A673 (cell line): ENCODE results near the gene DUS1L.

Experiments used
- EZH2 ChIP-seq: fragments of 200-600 bp; sonication (generic); IDR thresholded peaks from 2 replicates; pipeline ENCODE4 v1.6.1; 2017; ENCODE audit warnings: borderline replicate concordance, low read depth, mild to moderate bottlenecking, mixed read lengths, antibody characterized with exemption, low read length; ENCODE audit not compliant: poor library complexity, severe bottlenecking
- TF ChIP-seq, protein P1 (sequence below): fragments of 300-800, 200-600 bp; sonication (generic); conservative IDR thresholded peaks from 2 replicates; pipeline ENCODE4 v1.5.1; 2017; ENCODE audit warnings: low read depth, mild to moderate bottlenecking, antibody characterized with exemption, low read length, moderate library complexity, mixed read lengths

GRCh38 chr17:82025401-82026107 lies 40.0 kb downstream of the DUS1L start:
- TF ChIP-seq EZH2, result no peak
- TF ChIP-seq, protein P1, sequence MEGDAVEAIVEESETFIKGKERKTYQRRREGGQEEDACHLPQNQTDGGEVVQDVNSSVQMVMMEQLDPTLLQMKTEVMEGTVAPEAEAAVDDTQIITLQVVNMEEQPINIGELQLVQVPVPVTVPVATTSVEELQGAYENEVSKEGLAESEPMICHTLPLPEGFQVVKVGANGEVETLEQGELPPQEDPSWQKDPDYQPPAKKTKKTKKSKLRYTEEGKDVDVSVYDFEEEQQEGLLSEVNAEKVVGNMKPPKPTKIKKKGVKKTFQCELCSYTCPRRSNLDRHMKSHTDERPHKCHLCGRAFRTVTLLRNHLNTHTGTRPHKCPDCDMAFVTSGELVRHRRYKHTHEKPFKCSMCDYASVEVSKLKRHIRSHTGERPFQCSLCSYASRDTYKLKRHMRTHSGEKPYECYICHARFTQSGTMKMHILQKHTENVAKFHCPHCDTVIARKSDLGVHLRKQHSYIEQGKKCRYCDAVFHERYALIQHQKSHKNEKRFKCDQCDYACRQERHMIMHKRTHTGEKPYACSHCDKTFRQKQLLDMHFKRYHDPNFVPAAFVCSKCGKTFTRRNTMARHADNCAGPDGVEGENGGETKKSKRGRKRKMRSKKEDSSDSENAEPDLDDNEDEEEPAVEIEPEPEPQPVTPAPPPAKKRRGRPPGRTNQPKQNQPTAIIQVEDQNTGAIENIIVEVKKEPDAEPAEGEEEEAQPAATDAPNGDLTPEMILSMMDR, result no peak
